NK-92 (cell line): ENCODE results near the gene SLC27A2.

ENCODE experiments used
- DNase-seq: peaks from one replicate; lab custom pipeline; 2025; ENCODE audit not compliant: unreplicated experiment; lab: John Stamatoyannopoulos, UW

SLC27A2 gene

DNA sequence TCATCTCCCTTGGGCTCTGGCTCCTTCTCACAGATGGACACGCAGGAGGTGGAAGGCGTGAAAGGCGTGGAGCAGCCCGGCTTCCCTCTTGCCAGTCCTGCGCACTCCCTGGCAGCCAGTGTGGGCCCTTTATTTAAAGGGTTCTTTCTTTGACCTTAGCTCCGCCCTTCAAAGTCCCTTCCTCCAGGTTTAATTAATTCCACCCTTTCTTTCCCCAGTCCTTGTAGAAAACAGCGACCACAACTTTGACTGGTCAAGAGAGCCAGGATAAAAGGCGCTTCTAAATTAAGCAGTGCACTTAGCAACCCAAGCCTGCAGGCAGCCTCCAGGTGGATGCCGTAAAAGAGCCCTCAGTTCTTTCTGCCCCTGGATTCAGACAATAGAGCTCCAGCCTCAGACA lies 83.6 kb downstream of the SLC27A2 start, which contains the start of gene HDC:
Gene HDC (minus strand): TSS at position 107 of the 400 bp plus-strand sequence. CDS start 103 bp downstream, at position 4.
- no peak for DNase-seq

DNA sequence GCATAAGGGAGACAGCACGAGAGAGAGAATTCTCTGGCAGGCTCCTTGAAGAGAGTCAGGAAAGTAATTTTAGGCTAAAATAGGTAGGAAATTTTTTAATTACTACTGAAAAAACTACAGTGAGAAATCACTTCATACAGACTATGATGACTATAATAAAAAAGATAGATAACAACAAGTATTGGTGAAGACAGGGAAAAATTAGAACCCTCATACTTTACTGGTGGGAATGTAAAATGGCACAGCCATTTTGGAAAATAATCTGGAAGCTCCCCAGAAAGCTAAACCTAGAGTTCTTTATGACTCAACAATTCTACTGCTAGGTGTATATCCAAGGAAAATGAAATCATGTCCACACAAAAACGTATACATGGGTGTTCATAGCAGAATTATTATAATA lies 85.6 kb downstream of the SLC27A2 start:
- no peak for DNase-seq

DNA sequence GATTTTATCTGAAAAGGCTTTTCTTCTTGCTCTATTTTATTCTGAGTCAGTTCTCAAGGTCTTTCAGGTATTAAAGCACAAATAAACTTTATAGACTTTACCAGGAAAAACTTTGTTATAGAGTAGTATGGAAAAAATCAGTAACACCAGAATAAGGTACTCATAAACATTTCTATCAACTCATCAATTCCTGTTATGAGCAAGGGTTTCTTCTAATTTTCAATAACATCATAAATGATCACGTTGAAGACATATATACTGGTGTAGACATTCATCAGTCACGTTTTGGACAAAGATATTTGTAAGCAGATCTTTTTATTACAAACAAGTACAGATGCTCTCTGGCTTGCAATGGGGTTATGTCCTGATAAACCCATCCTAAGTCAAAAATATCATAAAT lies 93.1 kb downstream of the SLC27A2 start:
- no peak for DNase-seq

DNA sequence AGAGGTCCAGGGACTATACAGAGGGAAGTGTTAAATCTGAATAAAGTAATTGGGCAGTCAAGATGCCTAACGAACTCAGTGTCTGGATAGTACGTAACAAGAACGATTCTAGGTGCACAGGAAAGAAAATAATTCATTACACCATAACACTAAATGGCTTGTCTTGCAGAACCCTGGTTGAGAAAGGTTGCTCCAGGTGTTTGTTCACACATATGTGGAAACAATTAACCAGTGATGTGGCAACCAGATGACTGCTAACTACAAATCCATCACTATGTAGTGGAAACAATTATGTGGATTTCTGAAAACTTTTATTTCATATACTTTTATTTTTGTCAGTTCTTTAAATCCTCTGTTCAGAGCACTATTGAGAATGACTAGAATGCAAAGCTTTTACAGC lies 93.9 kb downstream of the SLC27A2 start:
- DNase-seq, result no peak

DNA sequence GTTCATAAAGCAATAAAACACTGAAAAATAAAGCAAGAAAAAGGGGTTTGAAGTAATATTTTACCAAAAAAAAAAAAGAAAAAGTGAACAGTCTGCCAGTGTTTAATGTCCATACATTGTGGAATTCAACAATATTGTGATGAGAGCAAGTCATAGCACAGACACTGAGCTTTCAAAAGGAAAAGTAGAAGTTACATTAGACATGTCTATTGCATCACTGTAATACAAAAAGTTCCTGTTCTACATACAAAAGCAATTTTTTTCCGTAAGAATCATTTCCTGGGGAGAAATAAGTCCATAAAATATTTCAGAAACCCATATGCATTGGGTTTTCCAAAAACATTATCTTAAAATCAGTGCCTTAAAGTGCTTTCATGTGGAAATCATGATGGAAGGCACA lies 95.4 kb downstream of the SLC27A2 start:
- DNase-seq, result no peak

DNA sequence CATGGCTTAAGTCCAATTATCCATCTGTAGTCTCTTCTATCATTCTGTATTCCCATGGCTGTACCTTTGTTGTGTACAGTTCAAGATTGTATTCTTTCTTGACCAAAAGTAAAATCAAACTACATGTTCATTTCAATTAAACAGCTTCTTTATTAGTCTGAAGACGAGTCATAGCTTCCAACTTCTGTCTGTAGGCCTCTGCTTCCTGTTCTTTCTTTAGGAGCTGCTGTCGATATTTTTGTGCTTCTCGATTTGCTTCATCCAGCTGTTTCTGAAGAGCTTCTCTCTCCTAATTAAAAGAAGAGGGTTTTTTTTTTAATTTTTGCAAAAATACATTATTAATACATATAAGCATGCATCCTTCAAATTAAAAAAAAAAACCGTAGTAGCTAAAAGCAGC lies 96.5 kb downstream of the SLC27A2 start:
- DNase-seq, result no peak

DNA sequence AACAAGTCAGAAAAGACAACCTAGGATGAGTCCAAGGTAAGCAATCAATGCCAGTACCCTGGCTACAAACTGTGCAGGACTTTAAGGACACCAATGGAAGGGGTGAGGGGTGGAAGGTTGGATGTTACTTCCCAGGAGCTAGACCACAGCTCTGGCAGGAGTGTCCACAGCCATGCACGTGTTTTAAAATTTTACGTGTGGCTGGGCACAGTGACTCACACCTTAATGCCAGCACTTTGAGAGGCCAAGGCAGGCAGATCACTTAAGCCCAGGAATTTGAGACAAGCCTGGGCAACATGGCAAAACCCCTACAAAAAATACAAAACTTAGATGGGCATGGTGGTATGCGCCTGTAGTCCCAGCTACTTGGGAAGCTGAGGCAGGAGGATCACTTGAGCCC lies 98.3 kb downstream of the SLC27A2 start:
- DNase-seq, result no peak

DNA sequence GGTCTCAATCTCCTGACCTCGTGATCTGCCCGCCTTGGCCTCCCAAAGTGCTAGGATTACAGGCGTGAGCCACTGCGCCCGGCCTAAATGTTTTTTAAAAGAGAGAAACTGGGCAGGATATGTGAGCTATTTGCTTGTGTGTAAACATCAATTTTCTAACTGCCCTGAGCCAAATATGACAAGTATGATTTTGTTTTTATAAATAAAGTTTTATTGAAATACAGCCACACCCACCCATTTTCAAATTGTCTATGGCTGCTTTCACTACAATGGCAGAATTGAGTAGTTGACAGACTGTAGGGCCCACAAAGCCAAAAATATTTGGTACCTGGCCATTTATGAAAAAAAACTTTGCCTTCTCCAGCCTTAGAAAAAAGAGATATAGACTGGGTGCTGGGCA lies 99.4 kb downstream of the SLC27A2 start:
- DNase-seq, result no peak
